ENCODE results near the gene ZBTB20.

Gene ZBTB20

GRCh38 chr3:114327665-114328064 lies 819.4 kb downstream of the ZBTB20 start:
- no peak for TF ChIP-seq CTCF (IDR thresholded peaks at IDR 0.05; ENCODE audit: extremely low read depth, missing control alignments)
- no peak for DNase-seq (ENCODE audit: low spot score)

- DNase-seq (ENCODE audit: low spot score) = no peak
- TF ChIP-seq CTCF (IDR thresholded peaks at IDR 0.05; ENCODE audit: extremely low read depth, missing control alignments) = no peak
Observed at GRCh38 chr3:114323546-114324254, 823.4 kb downstream of the ZBTB20 start.

- TF ChIP-seq CTCF (IDR thresholded peaks at IDR 0.05; ENCODE audit: extremely low read depth, missing control alignments) = no peak
Observed at GRCh38 chr3:114320246-114320645, 826.8 kb downstream of the ZBTB20 start.

DNA sequence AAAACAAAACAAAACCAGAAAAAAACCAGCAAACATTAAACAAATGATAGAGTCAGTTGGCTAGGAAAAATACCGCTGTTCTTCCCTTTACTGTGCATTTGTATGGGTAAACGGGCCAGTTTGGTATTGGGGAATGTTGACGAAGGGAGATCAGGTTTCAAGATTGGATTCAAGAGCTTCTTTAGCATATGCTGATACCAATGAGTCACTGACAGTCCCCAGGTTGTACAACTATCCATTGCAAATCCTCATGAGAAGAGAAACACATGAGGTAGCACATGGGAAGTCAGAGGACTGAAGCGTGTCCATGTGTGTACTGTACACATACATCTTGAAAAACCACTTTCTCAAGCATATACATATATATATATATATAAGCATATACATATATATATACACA lies 827.6 kb downstream of the ZBTB20 start:
- no peak for DNase-seq (ENCODE audit: low spot score)
- TF ChIP-seq CTCF (IDR thresholded peaks at IDR 0.05; ENCODE audit: extremely low read depth, missing control alignments) = no peak

More at GRCh38 chr3:114320246-114320645, 826.8 kb downstream of the ZBTB20 start:
- DNase-seq (ENCODE audit: low spot score) = no peak

- TF ChIP-seq CTCF (IDR thresholded peaks at IDR 0.05; ENCODE audit: extremely low read depth, missing control alignments) = no peak
- no peak for DNase-seq (ENCODE audit: low spot score)
Observed at GRCh38 chr3:114318295-114318694, 828.8 kb downstream of the ZBTB20 start.

- TF ChIP-seq CTCF (IDR thresholded peaks at IDR 0.05; ENCODE audit: extremely low read depth, missing control alignments) = no peak
- no peak for DNase-seq (ENCODE audit: low spot score)
Observed at GRCh38 chr3:114314282-114314681, 832.8 kb downstream of the ZBTB20 start.

DNA sequence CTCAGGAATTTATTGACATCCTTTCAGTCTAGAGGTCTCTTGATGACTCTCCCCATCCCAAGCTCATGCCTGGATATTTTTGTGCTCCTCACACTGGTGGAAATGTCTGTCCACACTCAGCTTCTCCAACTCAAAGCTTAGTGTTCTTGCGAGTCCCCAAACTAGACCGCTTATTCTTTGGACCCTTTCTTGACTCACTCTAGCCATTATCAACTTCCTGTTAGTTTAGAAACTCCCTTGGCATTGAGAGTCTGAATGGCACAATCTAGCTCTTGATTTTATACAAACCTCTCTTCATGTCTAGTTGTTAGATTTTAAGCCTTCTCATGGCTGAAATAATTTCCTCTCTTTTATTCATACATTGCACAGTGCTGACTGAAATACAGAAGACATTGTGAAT lies 833.7 kb downstream of the ZBTB20 start:
- no peak for DNase-seq (ENCODE audit: low spot score)
- TF ChIP-seq CTCF (IDR thresholded peaks at IDR 0.05; ENCODE audit: extremely low read depth, missing control alignments) = no peak

Data from GM20000 (cell line).